ENCODE data around the gene LMOD2. TPM values are rescaled to one million over a fixed set of nuclear protein-coding genes. Genes with fewer than 3 reads are reported as not detected.

Gene LMOD2
- total RNA-seq, 1 donor from 2014 or later, result 125 TPM

DNA sequence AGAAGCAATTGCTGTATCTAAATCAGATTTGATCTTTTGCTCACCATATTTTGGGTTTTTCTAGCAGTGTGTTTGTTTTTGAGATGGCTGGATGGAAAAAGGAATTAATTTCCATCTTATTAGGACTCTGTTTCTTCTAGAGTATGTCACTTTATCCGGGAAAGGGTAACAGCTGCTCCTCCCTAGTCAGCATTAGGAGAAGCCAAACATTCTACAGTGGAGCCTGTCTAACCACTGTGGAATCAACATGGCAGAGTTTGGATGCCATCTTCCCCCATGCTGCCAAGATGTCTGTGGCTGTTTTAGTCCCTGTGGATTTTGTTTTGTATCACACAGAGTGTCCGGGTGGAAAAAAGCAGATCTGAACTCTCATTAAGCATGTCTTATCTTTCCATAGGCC is 16.0 kb upstream of the LMOD2 start:
- peak; percentile 94 for DNase-seq (ENCODE audit: low read depth)

DNA sequence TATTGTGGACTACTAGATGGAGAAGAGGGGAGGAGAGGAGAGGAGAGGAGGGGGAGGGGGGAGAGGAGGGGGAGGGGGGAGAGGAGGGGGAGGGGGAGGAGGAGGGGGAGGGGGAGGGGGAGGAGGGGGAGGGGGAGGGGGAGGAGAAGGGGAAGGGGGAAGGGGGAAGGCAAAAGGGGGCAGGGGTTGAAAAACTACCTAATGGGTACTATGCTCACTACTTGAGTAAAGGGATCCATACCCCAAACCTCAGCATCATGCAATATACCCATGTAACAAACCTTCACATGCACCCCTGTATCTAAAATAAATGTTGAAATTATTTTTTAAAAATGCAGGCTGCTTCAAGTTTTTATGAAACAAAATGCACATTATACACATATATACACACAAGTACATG is 15.1 kb upstream of the LMOD2 start:
- DNase-seq (ENCODE audit: low read depth), result no peak

DNA sequence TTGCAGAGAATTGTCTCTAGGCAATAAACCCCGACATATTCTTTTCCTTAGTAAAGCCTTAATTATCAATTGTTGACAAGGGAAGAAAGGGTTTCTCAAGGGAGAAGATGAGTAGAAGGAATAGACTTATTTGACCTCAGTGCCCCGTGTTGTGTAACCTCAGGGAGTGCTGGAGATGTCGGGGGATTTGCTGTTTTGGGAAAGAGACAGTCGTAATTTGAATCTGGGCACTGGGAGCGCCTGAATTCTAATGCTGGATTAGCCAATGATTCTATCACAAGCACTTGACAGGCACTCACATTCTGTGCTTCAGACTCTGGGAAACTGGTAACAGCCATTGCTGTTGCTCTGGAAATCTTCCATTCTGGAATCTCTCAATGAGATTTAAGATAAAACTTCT is 13.8 kb upstream of the LMOD2 start:
- peak; percentile 37 for DNase-seq (ENCODE audit: low read depth)

- DNase-seq (ENCODE audit: low read depth), result peak; percentile 97
Measured at GRCh38 chr7:123643495-123644441, 11.9 kb upstream of the LMOD2 start.

DNA sequence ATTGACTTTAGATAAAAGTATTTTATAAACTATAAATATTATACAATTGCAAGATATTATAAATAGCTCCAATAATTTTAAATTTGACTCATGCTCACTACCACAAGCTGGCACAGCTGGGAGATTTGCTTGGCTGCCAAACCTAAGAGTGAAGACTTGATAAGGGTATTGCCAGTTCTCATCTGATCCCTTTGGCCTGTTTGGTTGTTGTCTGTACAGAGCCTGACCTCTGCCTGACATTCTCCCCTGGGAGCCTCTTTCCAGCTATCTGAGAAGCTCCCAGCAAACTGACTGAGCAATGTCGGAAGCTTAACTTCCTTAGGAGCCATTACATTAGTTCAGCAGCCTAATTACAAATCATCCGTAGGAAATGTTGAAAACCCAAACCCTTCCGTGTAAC is 10.2 kb upstream of the LMOD2 start:
- peak; percentile 98 for DNase-seq (ENCODE audit: low read depth)

GRCh38 chr7:123647106-123647730 is 8.4 kb upstream of the LMOD2 start:
- DNase-seq (ENCODE audit: low read depth), result peak; percentile 40

DNA sequence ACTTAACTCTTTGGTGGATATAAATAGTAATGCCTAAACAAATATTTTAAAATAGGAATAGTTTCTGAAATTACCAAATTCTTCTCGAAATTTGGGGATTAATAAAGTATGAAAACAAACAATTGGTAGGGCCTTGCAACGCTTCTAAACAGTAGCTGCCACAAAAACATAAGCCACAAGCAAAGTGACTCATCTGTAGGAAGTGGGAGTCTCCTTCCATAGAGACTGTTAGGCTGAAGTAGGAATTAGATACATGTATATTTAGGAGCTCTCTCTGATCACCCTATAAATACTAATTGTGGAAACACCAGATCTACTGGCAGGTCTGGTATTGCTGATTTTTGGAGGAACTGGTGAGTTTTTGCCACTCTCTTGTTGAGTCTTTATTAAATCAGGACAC is 5.7 kb upstream of the LMOD2 start:
- peak; percentile 62 for DNase-seq (ENCODE audit: low read depth)

DNA sequence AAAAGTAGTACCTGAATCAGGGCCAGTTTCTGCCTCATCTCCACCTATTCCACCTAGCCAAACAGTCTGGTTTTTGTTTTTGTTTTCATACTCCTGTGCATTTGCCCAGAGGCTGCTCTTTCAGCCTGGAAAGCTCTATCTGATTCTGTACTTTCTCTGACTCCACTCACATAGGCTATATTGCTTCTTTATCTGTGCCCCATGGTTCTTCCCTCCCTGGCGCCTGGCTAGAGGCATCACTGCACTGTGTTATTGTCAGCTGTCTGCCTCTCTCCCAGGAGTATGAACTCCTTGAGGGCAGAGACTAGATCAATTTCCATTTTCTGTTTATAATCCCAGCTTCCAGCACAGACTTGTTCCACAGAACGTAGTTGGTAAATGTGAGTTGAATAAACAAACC is 5.1 kb upstream of the LMOD2 start:
- no peak for DNase-seq (ENCODE audit: low read depth)

GRCh38 chr7:123652406-123652805 is 3.3 kb upstream of the LMOD2 start:
- no peak for DNase-seq (ENCODE audit: low read depth)

- DNase-seq (ENCODE audit: low read depth), result no peak
Measured at GRCh38 chr7:123653162-123653561, 2.5 kb upstream of the LMOD2 start.

DNA sequence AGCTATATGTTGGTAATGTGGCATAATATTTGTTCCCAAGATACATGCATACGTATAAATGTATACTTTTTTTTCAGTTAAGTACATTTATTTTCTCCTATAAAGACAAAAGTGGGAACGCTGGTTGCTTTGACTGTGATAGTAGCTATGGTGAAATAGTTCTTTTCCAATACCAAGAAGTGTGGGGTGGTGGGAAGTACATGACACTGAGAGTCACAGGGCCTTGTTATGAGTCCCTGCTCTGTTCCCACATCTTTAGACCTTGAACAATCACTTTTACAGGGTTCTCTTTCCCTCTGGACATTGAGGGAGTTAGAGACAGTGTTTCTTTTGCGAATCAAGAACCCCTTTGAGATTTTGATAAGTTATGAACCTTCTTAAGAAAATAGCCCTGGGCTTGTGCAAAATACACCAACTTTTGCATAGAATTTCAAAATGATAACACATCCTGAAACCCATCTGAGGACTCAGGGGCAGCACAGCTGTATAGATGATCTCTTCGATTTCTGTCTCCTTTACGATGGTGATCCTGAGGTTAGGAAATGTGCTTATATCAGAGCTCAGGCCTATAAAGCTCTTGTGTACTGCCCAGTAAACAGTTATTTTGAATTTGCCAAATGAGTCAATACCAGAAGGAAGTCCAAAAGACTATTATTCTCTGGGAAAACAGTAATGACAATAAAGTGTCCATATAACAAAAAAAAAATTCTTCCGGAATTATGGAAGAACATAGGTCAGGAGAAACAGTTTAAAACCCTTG is 1.1 kb downstream of the LMOD2 start:
- DNase-seq (ENCODE audit: low read depth), result no peak

DNA sequence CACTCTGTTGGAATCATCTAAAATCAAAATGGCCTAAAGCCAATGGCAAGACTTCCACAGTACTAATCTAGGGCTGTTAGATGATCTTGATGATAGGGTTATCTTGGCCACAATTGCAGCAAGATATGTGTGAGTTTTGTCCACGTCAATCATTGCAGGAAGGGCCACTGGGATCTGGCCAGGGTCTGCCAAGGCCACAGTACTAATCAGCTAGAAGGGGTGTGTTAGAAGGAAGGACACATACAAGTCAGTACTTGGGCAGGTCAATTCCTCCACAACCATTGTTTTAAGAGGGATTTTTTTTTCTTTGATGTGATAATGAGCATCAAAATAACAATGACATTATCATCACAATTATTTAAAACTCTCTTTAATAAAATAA is 1.6 kb downstream of the LMOD2 start:
- peak; percentile 85 for DNase-seq (ENCODE audit: low read depth)

DNA sequence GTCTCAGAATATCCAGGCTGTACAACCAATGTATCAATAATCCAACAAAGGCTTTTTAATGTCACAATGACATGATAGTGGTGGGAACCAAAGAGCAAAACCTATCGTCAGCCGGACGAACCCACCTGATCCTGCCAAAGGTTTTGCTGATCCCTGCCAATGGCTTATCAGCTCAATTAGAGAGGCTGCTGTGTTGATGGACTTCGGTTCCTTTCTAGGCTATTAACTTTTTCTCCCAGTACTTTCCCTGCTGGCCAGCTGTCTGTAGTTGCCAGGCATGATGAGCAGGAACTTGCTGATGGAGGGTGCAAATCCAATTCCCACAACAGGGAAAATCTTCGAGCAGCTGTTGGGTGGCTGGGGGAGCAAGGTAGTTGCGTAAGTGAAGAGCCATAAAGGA is 2.4 kb downstream of the LMOD2 start:
- DNase-seq (ENCODE audit: low read depth), result no peak

DNA sequence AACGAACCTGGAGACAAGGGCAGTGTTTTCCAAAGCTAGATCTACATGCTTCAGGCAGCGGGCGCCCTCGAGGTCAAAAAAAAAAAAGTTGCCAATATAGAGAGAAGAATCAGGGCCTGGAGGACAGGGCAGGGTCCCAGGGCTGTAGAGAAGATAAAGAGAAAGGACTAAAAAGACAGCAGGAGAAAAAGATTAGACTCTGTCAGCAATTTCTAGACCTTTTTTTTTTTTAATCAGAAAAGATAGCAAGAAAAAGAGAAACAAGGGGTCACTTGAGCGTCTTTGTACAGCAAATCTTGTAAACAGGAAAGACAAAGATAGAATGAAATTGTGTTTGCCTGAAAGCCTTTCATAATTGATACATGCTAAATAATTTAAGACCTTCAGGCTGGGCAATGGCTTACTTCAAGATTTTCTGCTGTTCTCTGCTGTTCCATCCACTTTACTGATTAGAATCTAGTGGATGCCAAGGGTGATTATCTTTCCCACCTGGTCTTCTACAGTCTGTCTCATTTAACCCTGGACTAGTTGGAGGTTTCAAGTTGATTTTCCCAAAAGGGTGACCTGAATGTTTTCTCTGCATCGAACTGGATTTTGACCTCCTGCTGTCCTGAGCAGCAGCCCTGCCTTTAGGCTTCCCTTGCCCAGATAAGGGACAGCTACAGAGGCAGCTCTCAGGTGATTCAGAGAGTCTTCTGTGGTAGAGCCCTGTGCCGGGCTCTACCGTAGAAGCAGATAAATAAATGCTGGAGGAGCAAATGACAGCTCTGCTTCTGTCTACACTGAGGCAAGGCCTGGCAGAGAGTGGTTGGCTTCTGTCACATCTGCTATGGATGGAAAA is 5.1 kb downstream of the LMOD2 start:
- no peak for DNase-seq (ENCODE audit: low read depth)

GRCh38 chr7:123661765-123662164 is 6.1 kb downstream of the LMOD2 start:
- DNase-seq (ENCODE audit: low read depth), result no peak

DNA sequence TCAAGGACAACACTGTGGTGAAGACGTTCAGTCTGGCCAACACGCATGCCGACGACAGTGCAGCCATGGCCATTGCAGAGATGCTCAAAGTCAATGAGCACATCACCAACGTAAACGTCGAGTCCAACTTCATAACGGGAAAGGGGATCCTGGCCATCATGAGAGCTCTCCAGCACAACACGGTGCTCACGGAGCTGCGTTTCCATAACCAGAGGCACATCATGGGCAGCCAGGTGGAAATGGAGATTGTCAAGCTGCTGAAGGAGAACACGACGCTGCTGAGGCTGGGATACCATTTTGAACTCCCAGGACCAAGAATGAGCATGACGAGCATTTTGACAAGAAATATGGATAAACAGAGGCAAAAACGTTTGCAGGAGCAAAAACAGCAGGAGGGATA is 6.6 kb downstream of the LMOD2 start:
- no peak for DNase-seq (ENCODE audit: low read depth)

- DNase-seq (ENCODE audit: low read depth), result no peak
Measured at GRCh38 chr7:123662755-123663154, 7.1 kb downstream of the LMOD2 start.

- DNase-seq (ENCODE audit: low read depth), result no peak
Measured at GRCh38 chr7:123663200-123663599, 7.5 kb downstream of the LMOD2 start.

DNA sequence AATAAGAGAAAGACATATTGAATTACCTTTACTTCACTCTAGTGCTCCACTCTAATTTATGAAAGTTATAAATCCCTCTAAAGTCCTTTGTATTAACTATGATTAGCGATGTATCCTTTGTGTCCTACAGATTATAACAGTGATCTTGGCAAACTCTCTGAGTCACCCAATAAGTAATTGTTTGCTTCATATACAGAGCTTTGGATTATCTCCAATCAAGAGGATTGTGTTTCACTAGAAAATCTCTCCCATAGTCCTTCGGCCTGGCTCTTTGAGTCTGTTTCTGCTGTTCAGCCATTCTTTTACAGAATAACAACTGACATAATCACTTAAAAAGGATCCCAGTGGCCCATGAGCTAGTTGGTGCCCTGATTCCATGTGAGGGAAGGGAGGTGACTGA is 9.5 kb downstream of the LMOD2 start:
- no peak for DNase-seq (ENCODE audit: low read depth)

DNA sequence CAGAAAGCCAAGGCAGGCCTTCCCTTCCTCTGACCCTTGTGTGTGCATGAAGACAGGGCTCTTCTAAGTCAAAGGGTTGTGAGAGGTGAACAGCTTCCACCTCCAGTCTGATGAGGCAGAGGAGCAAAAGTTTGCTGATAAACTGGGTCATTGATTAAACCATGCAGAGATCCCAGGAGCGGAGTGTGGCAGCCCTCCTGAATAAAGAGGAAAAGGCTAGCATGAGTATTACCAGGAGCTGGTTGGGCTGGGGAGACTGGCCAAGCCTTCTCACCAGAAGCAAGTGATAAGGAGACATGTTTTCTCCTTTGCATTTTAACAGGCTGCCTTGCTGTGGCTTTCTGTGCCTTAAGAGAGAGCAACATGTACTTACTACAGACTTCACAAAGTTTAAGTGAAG is 10.2 kb downstream of the LMOD2 start:
- no peak for DNase-seq (ENCODE audit: low read depth)

GRCh38 chr7:123666492-123666891 is 10.8 kb downstream of the LMOD2 start:
- DNase-seq (ENCODE audit: low read depth), result no peak
